SK-N-MC (cell line): Measurements from ENCODE around the gene ATP9B.

Source experiments
- DNase-seq: peaks from one replicate; pipeline ENCODE4 v3.0.0-alpha.2; 2011; ENCODE audit warnings: low read depth, low spot score
- H3K27ac ChIP-seq: fragments of 200-600 bp; sonication (generic); 2 replicates; pipeline ENCODE4 v1.5.1; 2016; ENCODE audit warnings: mixed run types
- H3K36me3 ChIP-seq: fragments of 200-600 bp; sonication (generic); 2 replicates; pipeline ENCODE4 v1.6.1; 2017; ENCODE audit warnings: antibody characterized with exemption, low read length, mixed read lengths; ENCODE audit not compliant: insufficient read depth
- H3K4me3 ChIP-seq: fragments of 200-600 bp; sonication (generic); 2 replicates; pipeline ENCODE4 v1.5.1; 2016
- H3K9ac ChIP-seq: fragments of 200-600 bp; sonication (generic); 2 replicates; pipeline ENCODE4 v1.8.0; 2017; ENCODE audit warnings: mixed run types, mixed read lengths; ENCODE audit not compliant: insufficient read length
- H3K9me3 ChIP-seq: fragments of 200-600 bp; sonication (generic); 2 replicates; pipeline ENCODE4 v1.6.1; 2017; ENCODE audit warnings: low read depth, mild to moderate bottlenecking, antibody characterized with exemption, low read length, moderate library complexity, mixed read lengths
- EZH2 ChIP-seq: fragments of 200-600 bp; sonication (generic); IDR thresholded peaks from one replicate; pipeline ENCODE4 v1.6.1; 2017; ENCODE audit warnings: antibody characterized with exemption
- FOXP2 ChIP-seq: optimal IDR thresholded peaks from 2 replicates; pipeline ENCODE3; 2011; ENCODE audit warnings: mild to moderate bottlenecking, moderate library complexity; ENCODE audit not compliant: insufficient read depth; ENCODE audit errors: extremely low read length, control extremely low read depth
- POLR2AphosphoS5 ChIP-seq: IDR thresholded peaks from 2 replicates; pipeline ENCODE4 v1.6.1; 2012; ENCODE audit warnings: mild to moderate bottlenecking, low read depth, low read length, borderline replicate concordance

Gene ATP9B

GRCh38 chr18:79383388-79384056 is 314.3 kb downstream of the ATP9B start:
- H3K36me3 ChIP-seq, result no peaks in the 10 kb centered on the region
- TF ChIP-seq FOXP2, result no peak
- H3K27ac ChIP-seq, result no peak overlapping the region
- H3K9me3 ChIP-seq, result no peaks in the 10 kb centered on the region
- DNase-seq, result no peak
- no peak overlapping the region for H3K9ac ChIP-seq
- H3K4me3 ChIP-seq, result no peak overlapping the region

GRCh38 chr18:79384151-79384807 is 315.1 kb downstream of the ATP9B start:
- no peak overlapping the region for H3K4me3 ChIP-seq
- TF ChIP-seq POLR2AphosphoS5 (no peak), FOXP2 (no peak), EZH2 (no peak)
- H3K9ac ChIP-seq, result no peak overlapping the region
- no peaks in the 10 kb centered on the region for H3K9me3 ChIP-seq
- no peaks in the 10 kb centered on the region for H3K36me3 ChIP-seq
- H3K27ac ChIP-seq, result no peak overlapping the region
- no peak for DNase-seq

- no peak for DNase-seq
- TF ChIP-seq POLR2AphosphoS5 (no peak), FOXP2 (no peak), EZH2 (no peak)
- no peaks in the 10 kb centered on the region for H3K9me3 ChIP-seq
These were observed 315.6 kb downstream of the ATP9B start for GRCh38 chr18:79384834-79385233.

GRCh38 chr18:79385326-79385707 is 316.1 kb downstream of the ATP9B start:
- no peak for DNase-seq
- no peak for TF ChIP-seq FOXP2
- H3K9me3 ChIP-seq, result no peaks in the 10 kb centered on the region
- H3K9ac ChIP-seq, result no peak overlapping the region
- no peaks in the 10 kb centered on the region for H3K36me3 ChIP-seq
- H3K4me3 ChIP-seq, result no peak overlapping the region
- no peak overlapping the region for H3K27ac ChIP-seq

More at GRCh38 chr18:79384834-79385233, 315.6 kb downstream of the ATP9B start:
- Histone ChIP-seq H3K9ac (no peak overlapping the region), H3K36me3 (no peaks in the 10 kb centered on the region), H3K4me3 (no peak overlapping the region), H3K27ac (no peak overlapping the region)

GRCh38 chr18:79385708-79386341 is 316.6 kb downstream of the ATP9B start:
- Histone ChIP-seq H3K4me3 (no peak overlapping the region), H3K9me3 (no peaks in the 10 kb centered on the region), H3K27ac (no peak overlapping the region), H3K9ac (no peak overlapping the region), H3K36me3 (no peaks in the 10 kb centered on the region)
- TF ChIP-seq POLR2AphosphoS5 (no peak), EZH2 (no peak)
- no peak for DNase-seq

- no peak overlapping the region for H3K9ac ChIP-seq
- H3K27ac ChIP-seq, result no peak overlapping the region
- no peaks in the 10 kb centered on the region for H3K9me3 ChIP-seq
- no peaks in the 10 kb centered on the region for H3K36me3 ChIP-seq
- no peak overlapping the region for H3K4me3 ChIP-seq
- no peak for DNase-seq
- TF ChIP-seq EZH2, result no peak
- TF ChIP-seq FOXP2, result no peak
- no peak for TF ChIP-seq POLR2AphosphoS5
These were observed 317.4 kb downstream of the ATP9B start for GRCh38 chr18:79386547-79386946.

GRCh38 chr18:79387214-79387613 is 318.0 kb downstream of the ATP9B start:
- Histone ChIP-seq H3K9ac (no peak overlapping the region), H3K4me3 (no peak overlapping the region), H3K27ac (no peak overlapping the region), H3K9me3 (no peaks in the 10 kb centered on the region), H3K36me3 (no peaks in the 10 kb centered on the region)
- DNase-seq, result no peak
- no peak for TF ChIP-seq FOXP2
- no peak for TF ChIP-seq EZH2
- TF ChIP-seq POLR2AphosphoS5, result no peak

- no peak overlapping the region for H3K4me3 ChIP-seq
These were observed 318.4 kb downstream of the ATP9B start for GRCh38 chr18:79387615-79388014.

More at GRCh38 chr18:79387615-79388014, 318.4 kb downstream of the ATP9B start:
- no peaks in the 10 kb centered on the region for H3K36me3 ChIP-seq
- TF ChIP-seq EZH2, result no peak
- no peak for TF ChIP-seq POLR2AphosphoS5
- no peak for TF ChIP-seq FOXP2
- H3K9me3 ChIP-seq, result no peaks in the 10 kb centered on the region
- H3K9ac ChIP-seq, result no peak overlapping the region
- no peak for DNase-seq
- H3K27ac ChIP-seq, result no peak overlapping the region
